Muscle layer of duodenum (tissue), 2 donors: ENCODE data around the gene FREM2.

Experiments
- H3K27ac ChIP-seq: one replicate; pipeline ENCODE4 v1.7.0; 2013; ENCODE audit warnings: mild to moderate bottlenecking, low read length
- H3K27me3 ChIP-seq: one replicate; pipeline ENCODE4 v1.7.0; 2013; ENCODE audit warnings: low read depth, mild to moderate bottlenecking, control low read depth, low read length
- H3K36me3 ChIP-seq, 2 donors: one replicate each; pipeline ENCODE4 v1.7.0; 2013; ENCODE audit warnings: low read length in 2 of 2, control low read depth in 1 of 2, mild to moderate bottlenecking in 1 of 2; ENCODE audit not compliant: insufficient read depth in 2 of 2, control insufficient read depth in 1 of 2
- H3K4me1 ChIP-seq, 2 donors: one replicate each; pipeline ENCODE4 v1.7.0; 2013; ENCODE audit warnings: low read length in 2 of 2, mild to moderate bottlenecking in 2 of 2, control low read depth in 1 of 2, moderate library complexity in 1 of 2; ENCODE audit not compliant: insufficient read depth in 2 of 2, control insufficient read depth in 1 of 2
- H3K4me3 ChIP-seq, 2 donors: one replicate each; pipeline ENCODE4 v1.7.0; 2013; ENCODE audit warnings: low read length in 2 of 2, low read depth in 1 of 2, mild to moderate bottlenecking in 1 of 2
- H3K9me3 ChIP-seq, 2 donors: one replicate each; pipeline ENCODE4 v1.7.0; 2013; ENCODE audit warnings: low read length in 2 of 2, control low read depth in 1 of 2, mild to moderate bottlenecking in 1 of 2; ENCODE audit not compliant: control insufficient read depth in 1 of 2
- donor health status: healthy.

Gene FREM2

GRCh38 chr13:38849315-38849714, 162.4 kb downstream of the FREM2 start:
- Histone ChIP-seq H3K27ac (no peak overlapping the region), H3K27me3 (no peaks in the 10 kb centered on the region), H3K4me1 (no peaks in the 10 kb centered on the region), H3K36me3 (no peaks in the 10 kb centered on the region), H3K4me3 (no peak overlapping the region), H3K9me3 (no peaks in the 10 kb centered on the region)

GRCh38 chr13:38850868-38851626, 164.2 kb downstream of the FREM2 start:
- Histone ChIP-seq H3K27ac (no peak overlapping the region), H3K4me1 (no peaks in the 10 kb centered on the region), H3K36me3 (no peaks in the 10 kb centered on the region), H3K9me3 (no peaks in the 10 kb centered on the region), H3K4me3 (no peak overlapping the region), H3K27me3 (no peaks in the 10 kb centered on the region)

GRCh38 chr13:38854226-38854625, 167.3 kb downstream of the FREM2 start:
- Histone ChIP-seq H3K4me3 (no peak overlapping the region), H3K36me3 (no peaks in the 10 kb centered on the region), H3K27ac (no peak overlapping the region), H3K27me3 (no peaks in the 10 kb centered on the region), H3K4me1 (no peaks in the 10 kb centered on the region), H3K9me3 (no peaks in the 10 kb centered on the region)

- no peaks in the 10 kb centered on the region for H3K4me1 ChIP-seq
- no peak overlapping the region for H3K27ac ChIP-seq
- no peaks in the 10 kb centered on the region for H3K27me3 ChIP-seq
- no peak overlapping the region for H3K4me3 ChIP-seq
- H3K36me3 ChIP-seq: no peaks in the 10 kb centered on the region
- no peaks in the 10 kb centered on the region for H3K9me3 ChIP-seq
Observed at GRCh38 chr13:38856065-38856464, 169.2 kb downstream of the FREM2 start.

- Histone ChIP-seq H3K4me1 (no peaks in the 10 kb centered on the region), H3K27me3 (no peaks in the 10 kb centered on the region), H3K4me3 (no peak overlapping the region), H3K36me3 (no peaks in the 10 kb centered on the region), H3K27ac (no peak overlapping the region), H3K9me3 (no peaks in the 10 kb centered on the region)
Observed at GRCh38 chr13:38862443-38862842, 175.6 kb downstream of the FREM2 start.

GRCh38 chr13:38863536-38863935, 176.7 kb downstream of the FREM2 start:
- H3K27me3 ChIP-seq: no peaks in the 10 kb centered on the region
- no peaks in the 10 kb centered on the region for H3K4me1 ChIP-seq
- H3K9me3 ChIP-seq: no peaks in the 10 kb centered on the region
- no peak overlapping the region for H3K4me3 ChIP-seq
- H3K27ac ChIP-seq: no peak overlapping the region
- H3K36me3 ChIP-seq: no peaks in the 10 kb centered on the region

- Histone ChIP-seq H3K9me3 (no peaks in the 10 kb centered on the region), H3K4me1 (no peaks in the 10 kb centered on the region), H3K27ac (no peak overlapping the region), H3K4me3 (no peak overlapping the region), H3K27me3 (no peaks in the 10 kb centered on the region), H3K36me3 (no peaks in the 10 kb centered on the region)
Observed at GRCh38 chr13:38866649-38867048, 179.8 kb downstream of the FREM2 start.

- Histone ChIP-seq H3K4me1 (no peaks in the 10 kb centered on the region), H3K27ac (no peak overlapping the region), H3K27me3 (no peaks in the 10 kb centered on the region), H3K4me3 (no peak overlapping the region), H3K36me3 (no peaks in the 10 kb centered on the region), H3K9me3 (no peaks in the 10 kb centered on the region)
Observed at GRCh38 chr13:38868399-38868798, 181.5 kb downstream of the FREM2 start.

- H3K9me3 ChIP-seq: no peaks in the 10 kb centered on the region
- no peaks in the 10 kb centered on the region for H3K36me3 ChIP-seq
- no peak overlapping the region for H3K4me3 ChIP-seq
- no peaks in the 10 kb centered on the region for H3K4me1 ChIP-seq
- H3K27me3 ChIP-seq: no peaks in the 10 kb centered on the region
- H3K27ac ChIP-seq: no peak overlapping the region
Observed at GRCh38 chr13:38868870-38869269, 182.0 kb downstream of the FREM2 start.

- Histone ChIP-seq H3K9me3 (no peaks in the 10 kb centered on the region), H3K36me3 (no peaks in the 10 kb centered on the region), H3K4me3 (no peak overlapping the region), H3K4me1 (no peaks in the 10 kb centered on the region), H3K27me3 (no peaks in the 10 kb centered on the region), H3K27ac (no peak overlapping the region)
Observed at GRCh38 chr13:38871275-38871674, 184.4 kb downstream of the FREM2 start.

- H3K9me3 ChIP-seq: no peaks in the 10 kb centered on the region
- no peaks in the 10 kb centered on the region for H3K36me3 ChIP-seq
- H3K4me1 ChIP-seq: no peaks in the 10 kb centered on the region
- no peaks in the 10 kb centered on the region for H3K27me3 ChIP-seq
- H3K4me3 ChIP-seq: no peak overlapping the region
- no peak overlapping the region for H3K27ac ChIP-seq
Observed at GRCh38 chr13:38872693-38873092, 185.8 kb downstream of the FREM2 start.
